MV-4-11 (cell line): Measurements from ENCODE around the gene MSANTD1.
A peak's percentile ranks its signal among the peaks of the same experiment; 100 is the strongest.

Experiments used
- DNase-seq: peaks from one replicate; lab custom pipeline; 2025; lab: John Stamatoyannopoulos, UW

Gene MSANTD1

DNA sequence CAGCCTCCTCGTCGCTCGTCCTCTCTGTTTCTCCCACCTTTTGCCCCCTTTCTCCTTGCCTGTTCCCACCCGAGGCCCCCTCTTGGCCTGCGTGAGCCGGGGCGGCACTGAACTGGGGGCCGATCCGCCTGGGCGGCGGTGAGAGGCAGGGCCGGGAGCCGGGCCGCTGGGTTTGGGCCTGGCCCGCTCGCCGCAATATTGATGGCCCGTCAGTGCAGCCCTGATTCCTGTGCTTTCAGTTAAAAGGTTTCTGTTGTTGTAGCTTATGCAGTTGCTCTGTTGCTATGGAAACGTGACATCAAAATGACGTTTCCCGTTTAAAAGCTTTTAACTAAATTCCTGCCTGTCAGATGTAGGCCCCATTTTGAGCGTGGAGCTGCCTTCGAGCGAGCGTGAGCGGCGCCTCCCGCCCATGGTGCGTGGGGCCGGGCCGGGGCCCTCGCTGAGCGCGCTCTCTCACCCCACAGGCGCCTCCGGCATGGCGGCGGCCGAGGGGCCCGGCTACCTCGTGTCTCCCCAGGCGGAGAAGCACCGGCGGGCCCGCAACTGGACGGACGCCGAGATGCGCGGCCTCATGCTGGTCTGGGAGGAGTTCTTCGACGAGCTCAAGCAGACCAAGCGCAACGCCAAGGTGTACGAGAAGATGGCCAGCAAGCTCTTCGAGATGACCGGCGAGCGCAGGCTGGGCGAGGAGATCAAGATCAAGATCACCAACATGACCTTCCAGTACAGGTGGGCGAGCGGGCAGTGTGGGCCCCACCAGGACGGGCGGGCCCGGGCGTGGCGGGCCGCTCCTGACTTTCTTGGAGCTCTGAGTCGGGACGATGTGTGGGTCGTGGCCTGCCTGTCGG, at the start of gene MSANTD1:
Gene MSANTD1, plus strand, starts transcription at position 349 of the 851 bp plus-strand sequence. Its CDS starts 64 bp downstream, at position 413.
- no peak for DNase-seq

DNA sequence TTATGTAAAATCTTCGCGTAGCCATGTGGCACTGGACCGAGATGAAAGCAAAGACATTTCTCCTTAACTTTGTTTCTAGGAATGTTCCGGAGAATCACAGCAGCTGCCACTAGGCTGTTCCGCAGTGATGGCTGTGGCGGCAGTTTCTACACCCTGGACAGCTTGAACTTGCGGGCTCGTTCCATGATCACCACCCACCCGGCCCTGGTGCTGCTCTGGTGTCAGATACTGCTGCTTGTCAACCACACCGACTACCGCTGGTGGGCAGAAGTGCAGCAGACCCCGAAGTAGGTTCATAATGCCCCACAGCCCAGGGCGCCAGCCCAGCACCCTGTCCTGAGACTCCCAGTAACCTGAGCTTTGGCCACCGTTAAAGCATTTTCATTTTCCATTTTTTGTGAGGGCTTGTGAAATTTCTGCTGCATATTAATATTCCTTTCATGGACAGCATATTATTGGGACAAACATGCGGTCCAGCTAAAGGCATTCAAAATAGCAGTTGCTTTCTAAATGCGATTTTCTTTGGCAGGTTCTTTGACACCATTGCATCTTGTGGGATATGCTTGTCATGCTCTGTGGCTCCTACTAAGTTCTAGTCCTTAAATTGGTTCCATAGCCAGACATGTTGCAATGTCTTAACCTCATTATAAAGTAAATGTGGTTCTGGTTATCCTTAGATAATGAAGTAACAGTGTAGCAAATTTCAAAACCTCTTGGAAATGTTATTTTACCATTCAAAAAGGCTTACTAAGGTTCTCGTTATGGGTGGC, 49.1 kb upstream of the MSANTD1 start:
- peak; percentile 56 for DNase-seq

DNA sequence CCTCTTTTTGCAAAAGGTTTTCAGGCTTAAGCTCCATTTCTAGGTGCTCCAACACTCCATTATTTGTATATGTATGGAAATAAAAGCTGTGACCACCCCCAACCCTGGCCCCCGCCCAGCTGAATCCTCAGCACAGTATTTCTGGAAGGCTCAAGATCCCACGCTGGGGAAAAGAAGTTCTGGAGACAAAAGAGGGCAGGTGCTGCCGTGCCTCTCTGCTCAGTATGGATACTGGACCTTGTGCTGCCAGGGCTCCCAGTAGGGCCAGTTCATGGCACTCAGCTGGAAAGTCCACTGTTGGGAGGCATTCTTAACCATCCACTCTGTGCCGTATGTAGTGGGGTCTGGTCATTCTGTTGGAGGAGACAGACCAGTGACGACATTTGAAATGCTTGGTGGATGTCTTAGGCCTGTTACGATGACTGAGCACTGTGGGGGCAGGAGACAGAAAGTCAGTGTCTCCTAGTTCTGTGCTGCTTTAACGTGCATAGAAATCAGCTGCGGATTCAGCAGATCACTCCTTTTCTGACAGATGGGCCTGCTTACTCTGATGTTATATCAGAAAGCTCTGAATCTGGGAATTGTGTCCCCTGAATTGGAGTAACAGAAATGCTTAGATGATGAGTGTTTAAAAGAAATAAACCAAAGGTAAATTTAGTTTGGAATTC, 48.4 kb upstream of the MSANTD1 start:
- no peak for DNase-seq

DNA sequence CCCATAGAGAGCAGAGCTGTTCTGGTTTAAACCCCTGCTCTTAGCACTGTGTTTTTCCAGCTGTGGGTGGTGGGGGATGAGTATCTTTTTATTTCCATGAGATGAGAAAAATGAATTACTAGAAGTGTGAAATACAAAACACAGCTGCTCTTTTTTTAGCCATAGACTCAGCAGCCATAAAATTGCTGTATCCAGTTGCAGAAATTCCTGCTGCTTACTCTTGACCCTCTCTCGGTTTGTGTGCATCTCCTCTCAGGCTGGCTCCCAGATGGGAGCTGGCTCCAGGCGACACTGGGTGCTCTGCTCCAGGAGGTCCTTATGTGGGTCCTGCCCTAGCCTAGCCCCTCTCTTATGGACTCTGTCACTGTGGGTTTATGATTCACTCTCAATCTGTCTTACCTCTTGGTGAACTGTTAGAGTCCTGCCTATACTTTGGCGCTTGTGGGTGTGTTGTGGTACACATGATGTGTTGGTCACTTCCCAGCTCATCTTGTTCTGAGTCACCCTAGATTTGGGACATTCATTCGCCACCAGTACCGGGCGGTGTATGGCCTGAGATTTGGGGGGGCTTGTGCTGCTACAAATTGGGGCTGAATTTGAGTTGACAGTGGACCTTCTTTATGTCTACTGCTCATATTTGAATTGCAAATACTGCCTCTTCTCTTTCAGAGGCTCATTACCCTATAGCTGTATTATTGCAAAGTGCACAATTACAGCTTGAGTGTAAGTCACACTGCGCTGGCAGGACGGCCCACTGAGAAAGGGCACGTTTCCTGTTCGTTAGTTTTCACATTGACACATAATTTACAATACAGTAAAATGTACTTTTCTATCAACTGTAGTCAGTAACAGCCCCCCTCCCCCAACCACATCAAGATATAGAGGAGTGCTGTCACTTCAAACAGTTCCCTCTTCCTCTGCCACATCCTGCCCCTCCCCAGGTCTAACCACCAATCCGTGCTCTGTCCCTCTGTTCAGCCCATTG, 46.9 kb upstream of the MSANTD1 start:
- DNase-seq = peak; percentile 80

DNA sequence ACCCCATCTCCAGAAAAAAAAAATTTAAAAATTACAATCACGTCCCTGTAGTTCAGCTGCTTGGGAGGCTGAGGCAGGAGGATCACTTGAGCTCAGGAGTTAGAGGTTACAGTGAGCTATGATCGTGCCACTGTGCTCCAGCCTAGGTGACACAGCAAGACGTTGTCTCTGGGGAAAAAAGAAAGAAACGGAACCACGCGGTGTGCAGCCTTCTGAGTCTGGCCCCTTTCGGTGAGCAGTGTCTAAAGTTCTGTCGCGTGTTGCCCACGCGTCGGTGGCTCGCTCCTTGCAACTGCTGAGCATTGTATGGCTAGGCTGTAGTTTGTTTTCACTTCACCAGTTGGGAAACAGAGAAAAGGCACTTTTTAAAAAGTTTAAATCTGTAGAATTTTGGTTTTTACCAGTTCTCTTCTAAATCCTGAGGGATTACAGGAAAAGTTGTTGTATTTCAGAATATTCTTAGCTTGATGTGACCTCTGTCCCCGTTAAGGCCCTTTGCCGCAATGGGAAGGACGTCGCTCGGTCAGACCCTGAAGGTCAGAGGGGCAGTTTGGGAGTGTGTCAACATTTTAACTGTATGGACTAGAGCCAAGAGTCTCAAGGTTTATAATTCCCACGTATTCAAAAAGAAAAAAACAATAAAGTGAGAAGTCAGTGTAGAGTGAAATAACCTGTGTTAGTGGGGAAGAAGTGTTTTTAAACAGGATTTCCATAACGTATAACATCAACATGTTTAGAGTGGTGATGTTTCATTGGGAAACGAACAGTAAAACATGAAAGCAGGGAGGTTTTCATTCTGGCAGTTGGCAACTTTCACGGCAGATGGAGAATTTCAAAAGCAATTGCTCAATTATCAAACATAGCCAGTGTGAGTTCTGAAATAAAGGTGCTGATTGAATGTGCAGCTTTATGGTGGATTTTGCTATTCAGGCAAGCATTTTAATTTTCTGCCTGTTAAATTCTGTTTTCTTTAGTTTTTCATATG, 45.8 kb upstream of the MSANTD1 start:
- DNase-seq = no peak

DNA sequence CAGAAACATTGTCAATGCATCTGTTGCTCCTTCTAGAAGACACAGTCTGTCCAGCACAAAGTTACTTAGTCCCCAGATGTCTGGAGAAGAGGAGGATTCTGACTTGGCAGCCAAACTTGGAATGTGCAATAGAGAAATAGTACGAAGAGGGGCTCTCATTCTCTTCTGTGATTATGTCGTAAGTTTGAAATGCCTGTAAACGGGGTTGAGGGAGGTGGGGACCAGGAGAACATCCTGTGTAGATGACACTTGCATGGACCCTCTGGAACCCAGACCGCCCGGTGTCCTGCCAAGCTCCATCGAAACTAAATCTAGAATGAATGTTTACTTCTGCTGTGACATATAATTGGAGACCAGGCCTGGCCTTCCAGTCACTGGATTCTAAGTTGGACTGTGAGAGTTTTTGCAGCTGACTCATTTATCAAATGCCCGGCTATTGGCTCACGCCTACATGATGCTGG, 45.0 kb upstream of the MSANTD1 start:
- no peak for DNase-seq

DNA sequence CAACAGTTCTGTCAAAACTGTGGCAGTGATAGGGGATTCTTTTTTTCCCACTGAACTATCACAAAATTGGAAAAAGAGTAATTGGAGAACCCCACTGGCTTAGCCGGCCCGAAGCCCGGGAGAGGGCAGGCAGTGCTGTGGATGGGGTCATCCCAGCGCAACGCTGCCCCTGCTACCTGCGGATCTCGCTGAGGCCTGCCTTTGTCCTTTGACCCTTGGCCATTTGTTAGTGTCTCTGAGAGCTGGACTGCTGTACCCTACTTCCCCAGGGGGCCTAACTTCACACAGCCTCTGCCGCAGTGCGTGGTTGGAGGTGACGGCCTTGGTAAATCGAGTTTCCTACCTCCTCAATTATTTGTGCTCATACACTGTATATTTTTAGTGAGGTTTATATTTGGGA, 43.0 kb upstream of the MSANTD1 start:
- DNase-seq = no peak

DNA sequence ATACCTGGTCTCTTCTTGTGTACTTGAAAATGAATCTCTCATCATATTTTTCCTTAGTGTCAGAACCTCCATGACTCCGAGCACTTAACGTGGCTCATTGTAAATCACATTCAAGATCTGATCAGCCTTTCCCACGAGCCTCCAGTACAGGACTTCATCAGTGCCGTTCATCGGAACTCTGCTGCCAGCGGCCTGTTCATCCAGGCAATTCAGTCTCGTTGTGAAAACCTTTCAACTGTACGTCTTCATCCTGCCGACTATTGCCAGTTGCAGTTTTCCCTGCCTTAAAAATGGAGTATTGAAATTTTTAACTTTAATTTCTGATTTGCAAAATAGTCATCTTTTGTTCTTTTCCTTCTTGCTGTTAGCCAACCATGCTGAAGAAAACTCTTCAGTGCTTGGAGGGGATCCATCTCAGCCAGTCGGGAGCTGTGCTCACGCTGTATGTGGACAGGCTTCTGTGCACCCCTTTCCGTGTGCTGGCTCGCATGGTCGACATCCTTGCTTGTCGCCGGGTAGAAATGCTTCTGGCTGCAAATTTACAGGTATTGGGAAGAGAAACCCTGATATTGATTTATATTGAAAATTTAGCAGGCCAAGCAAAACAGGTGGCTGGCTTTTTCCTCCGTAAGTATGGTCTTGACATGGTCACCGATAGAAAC, 42.4 kb upstream of the MSANTD1 start:
- no peak for DNase-seq

DNA sequence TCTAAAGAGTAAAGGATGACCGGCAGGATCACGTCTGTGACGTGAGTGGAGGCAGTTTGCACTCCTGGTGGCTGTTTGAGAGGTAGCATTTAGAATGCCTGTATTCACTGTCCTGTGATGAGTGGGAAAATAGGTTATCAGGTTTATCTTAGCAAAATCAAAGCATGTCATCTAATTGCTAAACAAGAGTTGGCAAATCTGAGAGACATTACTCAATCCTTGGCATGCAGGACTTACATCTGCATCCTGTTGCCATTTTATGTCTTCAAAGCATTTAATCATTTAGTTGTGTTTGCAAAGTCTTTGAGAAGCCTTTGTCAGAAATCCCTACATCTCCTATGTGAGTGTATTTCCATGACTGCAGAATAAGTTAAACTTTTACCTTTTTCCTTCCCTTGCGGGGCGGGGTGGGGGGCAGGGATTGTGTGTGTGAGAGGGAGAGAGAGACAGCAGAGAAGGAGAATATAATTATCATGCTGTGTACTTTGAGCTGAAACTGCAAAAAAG, 41.4 kb upstream of the MSANTD1 start:
- DNase-seq = peak; percentile 11

DNA sequence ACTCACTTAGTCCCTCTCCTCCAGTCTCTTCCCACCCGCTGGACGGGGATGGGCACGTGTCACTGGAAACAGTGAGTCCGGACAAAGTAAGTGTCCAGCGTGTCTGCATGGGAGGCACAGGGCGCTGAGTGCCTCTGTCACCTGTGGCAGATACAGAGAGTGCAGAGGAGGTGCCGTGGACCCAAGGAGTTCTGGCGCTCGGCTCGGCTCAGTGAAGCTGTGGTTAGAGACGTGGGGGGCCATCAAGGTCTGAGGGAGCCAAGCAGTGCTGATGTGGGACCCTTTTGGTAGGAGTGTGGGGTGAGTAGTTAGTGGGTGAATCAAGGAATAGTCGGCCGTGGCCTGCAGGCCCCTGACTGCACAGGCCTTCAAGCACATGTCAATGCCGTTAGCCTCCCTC, 40.1 kb upstream of the MSANTD1 start:
- DNase-seq = no peak

DNA sequence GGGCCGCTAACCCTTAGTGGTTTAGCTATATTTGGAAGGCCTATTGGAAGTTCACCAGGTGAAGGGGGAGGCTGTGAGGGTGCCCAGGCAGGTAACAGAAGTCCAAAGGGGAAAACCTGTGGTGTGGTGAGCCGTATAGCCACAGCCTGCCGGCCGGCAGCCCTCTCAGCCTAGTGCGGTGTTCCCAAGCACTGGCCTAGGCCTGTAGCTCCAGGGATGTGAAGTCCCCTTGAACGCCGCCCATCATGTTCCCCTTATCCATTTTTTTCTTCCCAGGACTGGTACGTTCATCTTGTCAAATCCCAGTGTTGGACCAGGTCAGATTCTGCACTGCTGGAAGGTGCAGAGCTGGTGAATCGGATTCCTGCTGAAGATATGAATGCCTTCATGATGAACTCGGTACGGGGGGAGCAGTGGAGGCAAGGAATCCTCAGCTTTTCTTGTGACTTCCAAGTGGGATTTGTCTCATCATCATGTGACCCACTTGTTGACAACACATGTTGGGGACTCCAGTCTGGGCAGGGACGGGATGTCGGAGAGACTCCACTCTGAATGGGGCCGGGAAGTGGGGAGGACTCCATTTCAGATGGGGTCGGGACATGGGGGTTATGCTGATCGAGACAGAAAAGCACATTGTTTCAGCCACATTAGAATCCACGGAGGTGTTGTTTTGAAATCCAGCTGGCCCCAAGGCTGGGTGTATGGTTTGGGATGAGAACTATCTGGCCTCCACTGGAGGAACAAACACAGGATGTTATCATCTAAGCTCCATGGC, 39.2 kb upstream of the MSANTD1 start:
- no peak for DNase-seq

DNA sequence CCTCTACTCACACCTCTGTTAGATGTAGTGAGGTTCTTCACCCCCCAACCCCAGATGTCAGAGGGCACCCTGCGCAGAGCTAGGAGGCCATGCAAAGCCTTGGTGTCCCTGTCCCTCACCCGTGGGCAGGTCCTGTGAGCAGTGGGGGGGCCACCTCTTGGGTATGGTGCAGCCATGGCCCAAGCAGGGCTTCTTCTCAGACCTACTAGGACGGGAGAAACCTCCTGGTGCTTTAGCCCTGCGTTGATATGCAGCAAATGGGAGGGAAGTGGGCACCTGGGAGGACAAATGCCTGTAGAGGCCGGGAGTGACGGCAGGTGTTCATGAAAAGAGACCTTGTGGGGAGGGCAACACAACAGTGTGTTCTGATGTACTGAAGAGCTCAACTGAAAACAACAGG, 38.5 kb upstream of the MSANTD1 start:
- DNase-seq = no peak

DNA sequence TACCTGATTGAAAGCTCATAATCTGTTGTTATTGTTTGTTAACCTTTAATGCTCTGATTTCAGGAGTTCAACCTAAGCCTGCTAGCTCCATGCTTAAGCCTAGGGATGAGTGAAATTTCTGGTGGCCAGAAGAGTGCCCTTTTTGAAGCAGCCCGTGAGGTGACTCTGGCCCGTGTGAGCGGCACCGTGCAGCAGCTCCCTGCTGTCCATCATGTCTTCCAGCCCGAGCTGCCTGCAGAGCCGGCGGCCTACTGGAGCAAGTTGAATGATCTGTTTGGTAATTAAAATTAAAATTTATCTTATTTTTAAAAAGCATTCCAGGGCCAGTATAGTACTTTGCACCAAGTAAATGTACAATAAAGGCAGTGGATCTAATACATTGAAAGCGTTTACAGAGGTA, 37.1 kb upstream of the MSANTD1 start:
- no peak for DNase-seq

DNA sequence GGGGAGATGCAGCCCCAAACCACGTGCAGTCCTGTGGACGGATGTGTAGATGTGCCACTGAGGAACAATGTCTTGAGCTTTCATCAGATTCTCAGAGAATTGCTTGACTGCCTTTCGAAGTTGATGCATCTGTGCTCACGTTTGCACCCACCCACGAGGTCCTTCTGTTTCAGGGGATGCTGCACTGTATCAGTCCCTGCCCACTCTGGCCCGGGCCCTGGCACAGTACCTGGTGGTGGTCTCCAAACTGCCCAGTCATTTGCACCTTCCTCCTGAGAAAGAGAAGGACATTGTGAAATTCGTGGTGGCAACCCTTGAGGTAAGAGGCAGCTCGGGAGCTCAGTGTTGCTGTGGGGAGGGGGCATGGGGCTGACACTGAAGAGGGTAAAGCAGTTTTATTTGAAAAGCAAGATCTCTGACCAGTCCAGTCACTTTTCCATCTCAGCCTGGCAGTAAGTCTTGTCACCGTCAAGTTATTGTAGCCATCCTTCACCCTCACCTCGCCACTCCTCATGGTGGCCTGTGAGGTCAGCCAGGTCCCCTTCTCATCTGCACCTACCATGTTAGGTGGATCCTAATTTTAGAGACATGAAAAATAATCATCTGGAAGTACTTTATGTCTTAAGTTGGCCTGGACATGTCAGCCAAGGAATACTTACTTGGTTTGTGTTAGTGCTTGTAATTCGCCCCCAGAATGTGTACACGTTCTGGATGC, 36.4 kb upstream of the MSANTD1 start:
- DNase-seq = no peak

DNA sequence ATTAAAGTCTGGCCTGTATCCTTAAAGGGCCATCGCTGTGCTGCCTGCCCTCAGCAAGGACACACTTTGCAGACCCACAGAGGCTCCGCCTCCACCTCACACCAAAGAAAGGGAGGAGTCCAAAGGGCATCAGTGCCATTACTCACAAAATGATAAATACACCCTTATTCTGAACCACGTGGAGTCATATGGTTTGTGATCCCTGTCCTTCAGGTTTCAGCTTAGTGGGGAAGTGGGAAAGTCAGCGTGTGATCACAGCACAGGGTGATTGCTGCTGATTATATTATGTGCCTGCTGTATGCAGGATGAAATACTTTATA, 35.9 kb upstream of the MSANTD1 start:
- DNase-seq = no peak

DNA sequence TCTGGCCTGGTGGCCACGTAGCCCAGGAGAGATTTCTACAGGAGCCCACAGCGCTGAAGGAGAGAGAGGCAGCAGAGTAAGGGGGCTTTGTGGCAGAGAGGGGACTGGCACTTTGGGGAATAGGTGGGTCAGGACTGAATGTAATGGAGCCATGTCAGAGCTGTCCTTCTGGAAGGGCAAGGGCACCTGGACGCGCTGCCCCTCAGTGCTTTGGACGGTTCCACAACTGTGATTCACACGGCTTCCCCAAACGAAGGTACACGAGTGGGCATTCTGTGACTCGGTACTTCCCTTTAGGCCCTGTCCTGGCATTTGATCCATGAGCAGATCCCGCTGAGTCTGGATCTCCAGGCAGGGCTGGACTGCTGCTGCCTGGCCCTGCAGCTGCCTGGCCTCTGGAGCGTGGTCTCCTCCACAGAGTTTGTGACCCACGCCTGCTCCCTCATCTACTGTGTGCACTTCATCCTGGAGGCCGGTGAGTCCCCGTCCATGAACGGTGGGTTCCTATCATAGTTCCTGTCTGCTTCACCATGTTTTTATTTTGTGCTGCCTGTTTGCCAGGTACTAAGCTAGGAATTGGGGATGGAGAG, 35.2 kb upstream of the MSANTD1 start:
- no peak for DNase-seq

DNA sequence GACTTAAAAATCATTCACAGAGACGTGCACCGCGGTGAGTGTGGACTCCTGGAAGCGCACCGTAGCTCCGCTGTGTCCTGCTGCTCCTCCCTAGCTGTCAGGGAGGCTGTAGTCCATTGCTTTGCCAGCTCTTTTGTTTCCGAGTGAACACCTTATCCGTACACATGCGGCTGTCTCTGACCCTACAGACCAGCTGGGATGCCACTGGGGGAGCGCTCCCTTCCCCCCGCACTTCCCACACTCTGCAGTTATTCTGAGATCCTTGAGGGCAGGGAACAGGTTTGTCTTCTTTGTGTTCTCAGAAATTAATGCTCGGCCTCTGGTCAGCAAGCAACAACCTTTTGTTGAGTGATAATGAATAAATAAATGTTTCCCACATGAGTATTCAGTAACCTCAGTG, 33.7 kb upstream of the MSANTD1 start:
- no peak for DNase-seq

DNA sequence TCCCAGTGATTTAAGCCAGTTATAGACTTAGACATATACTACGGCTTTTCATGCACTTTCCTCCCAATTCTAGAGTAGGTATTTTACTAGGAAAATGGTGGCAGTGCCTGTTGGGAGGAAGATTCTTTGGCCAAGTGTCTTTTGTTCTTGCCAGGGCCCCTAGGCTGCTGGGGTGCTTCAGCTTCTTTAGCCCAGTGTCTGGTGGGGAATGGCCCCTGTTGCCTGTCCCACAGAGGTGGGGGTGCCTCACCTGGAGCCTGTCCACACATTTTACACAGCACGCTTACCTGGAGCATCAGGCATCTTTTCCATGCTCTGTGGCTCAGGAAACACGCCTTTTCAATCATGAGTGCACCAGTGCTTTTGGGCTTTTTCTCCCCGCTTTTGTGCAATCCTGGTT, 33.2 kb upstream of the MSANTD1 start:
- no peak for DNase-seq
